Mucosa of rectum (tissue), 2 donors: ENCODE measurements around the gene BCL2L11.
A peak's percentile ranks its signal among the peaks of the same experiment; 100 is the strongest.

ENCODE experiments used
- H3K27ac ChIP-seq, 2 donors: one replicate each; pipeline ENCODE4 v1.7.0; 2013; ENCODE audit warnings: inconsistent platforms in 2 of 2, low read depth in 2 of 2, low read length in 2 of 2
- H3K27me3 ChIP-seq, 2 donors: one replicate each; pipeline ENCODE4 v1.7.0; 2013; ENCODE audit warnings: low read length in 2 of 2; ENCODE audit not compliant: control insufficient read depth in 2 of 2, insufficient read depth in 2 of 2
- H3K36me3 ChIP-seq, 2 donors: one replicate each; pipeline ENCODE4 v1.7.0; 2013; ENCODE audit warnings: low read length in 2 of 2; ENCODE audit not compliant: control insufficient read depth in 2 of 2, insufficient read depth in 2 of 2
- H3K4me1 ChIP-seq, 2 donors: one replicate each; pipeline ENCODE4 v1.7.0; 2013; ENCODE audit warnings: low read length in 2 of 2, mild to moderate bottlenecking in 1 of 2; ENCODE audit not compliant: control insufficient read depth in 2 of 2, insufficient read depth in 2 of 2
- H3K4me3 ChIP-seq, 2 donors: one replicate each; pipeline ENCODE4 v1.7.0; 2013; ENCODE audit warnings: low read length in 2 of 2
- H3K9ac ChIP-seq, 2 donors: one replicate each; pipeline ENCODE4 v1.7.0; 2013; ENCODE audit warnings: low read length in 2 of 2, low read depth in 1 of 2, mild to moderate bottlenecking in 1 of 2
- H3K9me3 ChIP-seq, 2 donors: one replicate each; pipeline ENCODE4 v1.7.0; 2013; ENCODE audit warnings: low read length in 2 of 2; ENCODE audit not compliant: control insufficient read depth in 2 of 2
- donor health status: healthy.
- donor health status: Normal muscosa, but diverticular disease.

BCL2L11 gene

DNA sequence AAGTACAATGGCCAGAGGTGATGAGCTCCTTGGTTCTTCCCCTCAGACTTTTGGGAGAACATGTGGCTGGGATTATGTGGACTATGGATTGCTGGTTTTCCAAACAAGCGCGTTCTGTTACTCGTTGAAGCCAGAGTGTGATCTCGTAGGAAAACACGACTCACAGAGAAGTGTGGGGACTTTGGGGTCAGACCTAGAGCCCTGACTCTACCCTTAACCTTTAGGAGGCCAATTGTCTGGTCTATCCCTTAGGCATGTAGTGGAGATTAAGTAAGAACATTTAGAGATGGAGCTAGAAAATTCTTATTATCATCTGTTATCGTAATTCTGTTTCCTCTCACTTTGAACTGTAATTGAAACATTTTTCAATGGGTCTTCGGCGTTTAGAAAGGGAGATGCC, 35.8 kb downstream of the BCL2L11 start:
- peaks cover 0 to 3% of the 10 kb centered on the region in 2 donors for H3K4me1 ChIP-seq
- H3K9me3 ChIP-seq = no peaks in the 10 kb centered on the region
- peaks cover 43 to 55% of the 10 kb centered on the region in 2 donors for H3K36me3 ChIP-seq
- H3K4me3 ChIP-seq = no peak overlapping the region
- H3K9ac ChIP-seq = no peak overlapping the region
- H3K27ac ChIP-seq = no peak overlapping the region
- H3K27me3 ChIP-seq = no peaks in the 10 kb centered on the region

DNA sequence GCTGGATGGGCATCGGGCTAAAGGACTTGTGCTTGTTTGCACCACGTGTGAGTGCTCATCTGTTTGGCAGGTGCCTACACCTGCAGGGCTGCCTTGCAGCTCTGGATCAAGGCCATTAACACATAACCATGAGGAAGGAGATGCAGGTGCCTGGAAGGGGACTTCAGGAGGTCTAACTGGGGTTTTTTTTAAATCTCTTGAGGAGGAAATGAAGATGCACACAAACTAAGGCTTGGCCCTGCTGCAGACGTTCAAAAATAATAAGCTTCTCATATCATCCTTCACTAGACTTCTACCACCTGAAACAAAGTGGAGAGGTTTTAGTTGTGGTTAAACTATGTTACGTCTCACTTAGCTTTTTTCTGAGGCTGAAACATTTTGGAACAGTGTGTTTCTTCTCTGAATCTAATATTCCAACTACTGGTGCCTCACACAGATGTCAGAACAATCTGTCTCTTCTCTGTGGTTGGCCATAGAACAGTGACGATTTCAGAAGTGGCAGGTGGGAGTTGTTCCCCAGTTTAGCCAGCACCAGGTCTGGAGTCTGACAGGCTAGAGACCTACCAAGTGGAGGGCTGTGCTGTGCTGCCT, 36.5 kb downstream of the BCL2L11 start:
- Histone ChIP-seq H3K36me3 (peaks cover 36 to 49% of the 10 kb centered on the region in 2 donors), H3K27me3 (no peaks in the 10 kb centered on the region), H3K4me3 (no peak overlapping the region), H3K9ac (no peak overlapping the region), H3K27ac (peak overlapping the region in 1 of 2 donors; percentile 22), H3K9me3 (no peaks in the 10 kb centered on the region), H3K4me1 (peaks cover 0 to 3% of the 10 kb centered on the region in 2 donors)

DNA sequence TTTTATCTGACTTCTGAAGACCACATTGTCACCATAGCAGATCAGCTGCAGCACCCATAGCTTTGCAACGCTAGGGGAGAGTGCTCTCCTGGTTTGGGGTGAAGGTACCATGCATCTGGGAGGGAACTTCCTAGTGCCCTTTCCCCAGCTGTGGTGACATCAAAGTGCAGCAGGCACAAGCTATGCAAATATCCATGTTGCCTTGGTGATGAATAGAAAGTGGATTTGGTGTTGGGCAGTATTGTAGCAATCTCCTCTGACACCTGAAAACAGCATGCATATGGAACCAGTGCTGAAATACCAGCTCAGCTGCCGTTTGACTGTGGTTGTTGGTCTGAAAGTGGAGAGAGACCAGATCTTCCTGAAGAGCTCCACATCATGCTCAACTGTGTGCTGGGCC, 37.1 kb downstream of the BCL2L11 start:
- H3K27me3 ChIP-seq = no peaks in the 10 kb centered on the region
- peak overlapping the region in 1 of 2 donors; percentile 22 for H3K27ac ChIP-seq
- H3K9ac ChIP-seq = no peak overlapping the region
- H3K4me1 ChIP-seq = peaks cover 3 to 5% of the 10 kb centered on the region in 2 donors
- H3K9me3 ChIP-seq = no peaks in the 10 kb centered on the region
- no peak overlapping the region for H3K4me3 ChIP-seq
- H3K36me3 ChIP-seq = peaks cover 31 to 43% of the 10 kb centered on the region in 2 donors

DNA sequence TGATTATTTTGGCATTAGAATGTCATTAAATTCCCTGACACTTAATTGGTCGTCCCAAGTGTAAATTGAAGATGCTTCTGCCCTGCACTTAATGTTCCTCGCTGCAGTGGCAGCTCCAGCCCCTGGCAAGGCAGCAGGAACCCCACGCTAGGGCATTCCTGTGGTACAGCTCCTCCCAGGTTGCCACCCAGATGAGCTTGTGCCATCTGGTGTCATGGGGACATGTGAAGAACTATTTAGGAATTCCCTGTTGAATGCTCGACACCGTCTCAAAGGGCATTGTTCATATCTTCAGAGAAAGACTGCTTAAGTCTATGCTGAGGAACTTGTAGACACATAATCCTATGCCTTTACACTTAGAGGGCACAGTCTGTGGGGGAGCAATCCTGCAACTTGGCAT, 38.9 kb downstream of the BCL2L11 start:
- no peaks in the 10 kb centered on the region for H3K9me3 ChIP-seq
- no peak overlapping the region for H3K4me3 ChIP-seq
- no peaks in the 10 kb centered on the region for H3K27me3 ChIP-seq
- no peak overlapping the region for H3K27ac ChIP-seq
- no peak overlapping the region for H3K9ac ChIP-seq
- H3K4me1 ChIP-seq = peaks cover 3 to 9% of the 10 kb centered on the region in 2 donors
- peaks cover 26 to 35% of the 10 kb centered on the region in 2 donors for H3K36me3 ChIP-seq

DNA sequence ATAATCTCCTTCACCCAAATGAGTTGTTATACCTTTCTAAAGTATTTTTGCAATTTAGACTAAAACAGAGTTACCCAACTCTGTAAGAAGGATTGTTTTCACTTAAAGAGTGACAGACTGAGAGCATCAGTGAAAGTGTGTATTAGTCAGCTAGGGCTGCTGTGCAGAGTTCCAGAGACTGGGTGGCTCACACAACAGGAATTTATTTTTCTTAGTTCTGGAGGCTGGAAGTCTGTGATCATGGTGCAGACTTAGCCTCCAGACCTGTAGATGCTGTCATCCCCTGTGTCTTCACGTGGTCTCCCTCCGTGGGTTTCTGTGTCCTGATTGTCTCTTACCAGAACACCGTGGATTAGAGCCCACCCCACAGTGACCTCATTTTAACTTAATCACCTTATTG, 40.0 kb downstream of the BCL2L11 start:
- H3K9ac ChIP-seq = no peak overlapping the region
- H3K4me1 ChIP-seq = peaks cover 3 to 9% of the 10 kb centered on the region in 2 donors
- no peak overlapping the region for H3K27ac ChIP-seq

DNA sequence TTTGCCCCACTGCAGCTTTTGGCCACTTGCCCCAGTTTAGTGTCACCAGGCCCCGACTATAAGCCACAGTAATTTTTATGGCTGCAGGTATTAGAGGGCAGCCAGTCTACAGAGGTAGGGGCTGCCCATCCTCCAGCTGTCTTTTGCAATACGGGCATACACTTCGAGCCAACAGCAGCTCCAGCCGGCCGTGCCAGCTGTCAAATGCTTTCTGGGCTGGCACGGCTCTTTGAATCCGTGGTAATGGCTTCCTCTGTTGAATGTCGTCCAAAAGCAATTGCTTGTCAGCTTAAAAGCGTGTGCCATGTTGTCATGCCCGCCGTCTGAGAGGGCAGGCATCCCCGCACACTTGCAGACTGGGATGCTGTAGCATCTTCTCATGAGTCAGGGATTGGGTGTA, 41.3 kb downstream of the BCL2L11 start:
- no peak overlapping the region for H3K4me3 ChIP-seq

More for the DNA sequence above, 40.0 kb downstream of the BCL2L11 start:
- H3K4me3 ChIP-seq = no peak overlapping the region
- no peaks in the 10 kb centered on the region for H3K9me3 ChIP-seq
- H3K36me3 ChIP-seq = peaks cover 29 to 35% of the 10 kb centered on the region in 2 donors
- no peaks in the 10 kb centered on the region for H3K27me3 ChIP-seq

DNA sequence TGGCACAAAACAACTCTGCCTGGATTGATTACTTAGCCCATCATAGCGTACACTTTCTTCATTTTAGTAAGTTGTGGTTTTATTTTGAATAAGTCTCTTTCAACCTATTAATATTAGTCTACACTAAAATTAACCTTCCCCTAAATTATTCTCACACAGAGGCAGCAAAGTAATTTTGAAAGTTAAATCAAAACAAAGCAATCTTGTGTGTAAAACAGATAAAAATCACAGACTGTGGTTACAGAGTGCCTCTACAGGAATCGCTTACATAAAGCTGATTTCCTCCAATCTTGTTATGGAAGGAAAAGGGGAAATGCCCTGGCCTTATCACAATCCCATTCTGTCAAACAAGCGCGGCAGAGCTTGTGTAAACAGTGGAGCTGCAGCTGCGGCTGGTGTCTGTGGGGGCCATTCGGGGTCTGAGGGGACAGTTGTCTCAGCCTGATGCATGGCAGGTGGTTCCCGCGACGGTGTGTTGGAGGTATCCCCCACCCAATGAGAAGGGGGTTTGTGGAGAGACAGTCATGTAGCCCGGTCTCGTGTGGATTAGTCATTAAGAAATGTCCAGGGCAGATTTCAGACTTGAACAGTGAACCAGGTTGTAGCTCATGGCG, 42.1 kb downstream of the BCL2L11 start:
- no peak overlapping the region for H3K27ac ChIP-seq
- no peaks in the 10 kb centered on the region for H3K27me3 ChIP-seq
- peaks cover 24 to 32% of the 10 kb centered on the region in 2 donors for H3K36me3 ChIP-seq
- peaks cover 3 to 10% of the 10 kb centered on the region in 2 donors for H3K4me1 ChIP-seq
- no peaks in the 10 kb centered on the region for H3K9me3 ChIP-seq
- H3K9ac ChIP-seq = no peak overlapping the region
- no peak overlapping the region for H3K4me3 ChIP-seq

More for the DNA sequence above, 41.3 kb downstream of the BCL2L11 start:
- Histone ChIP-seq H3K9ac (no peak overlapping the region), H3K4me1 (peaks cover 3 to 9% of the 10 kb centered on the region in 2 donors), H3K27me3 (no peaks in the 10 kb centered on the region), H3K9me3 (no peaks in the 10 kb centered on the region), H3K36me3 (peaks cover 30% of the 10 kb centered on the region in 2 donors), H3K27ac (no peak overlapping the region)

DNA sequence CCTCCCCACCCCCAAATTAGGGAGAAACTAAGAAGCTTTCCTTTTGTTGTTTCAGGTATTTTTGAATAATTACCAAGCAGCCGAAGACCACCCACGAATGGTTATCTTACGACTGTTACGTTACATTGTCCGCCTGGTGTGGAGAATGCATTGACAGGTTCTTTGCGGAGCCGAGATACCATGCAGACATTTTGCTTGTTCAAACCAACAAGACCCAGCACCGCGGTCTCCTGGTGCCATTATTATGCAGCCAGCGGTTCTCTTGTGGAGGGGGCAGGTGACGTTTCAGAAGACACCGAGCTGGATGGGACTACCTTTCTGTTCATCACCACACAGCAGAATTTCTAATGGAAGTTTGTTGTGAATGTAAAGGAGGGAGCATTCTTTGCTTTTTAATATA, 43.4 kb downstream of the BCL2L11 start:
- peaks cover 0 to 18% of the 10 kb centered on the region in 2 donors for H3K4me1 ChIP-seq
- H3K4me3 ChIP-seq = no peak overlapping the region
- H3K27ac ChIP-seq = no peak overlapping the region
- H3K36me3 ChIP-seq = peaks cover 17 to 27% of the 10 kb centered on the region in 2 donors
- no peaks in the 10 kb centered on the region for H3K27me3 ChIP-seq
- H3K9me3 ChIP-seq = no peaks in the 10 kb centered on the region
- no peak overlapping the region for H3K9ac ChIP-seq

DNA sequence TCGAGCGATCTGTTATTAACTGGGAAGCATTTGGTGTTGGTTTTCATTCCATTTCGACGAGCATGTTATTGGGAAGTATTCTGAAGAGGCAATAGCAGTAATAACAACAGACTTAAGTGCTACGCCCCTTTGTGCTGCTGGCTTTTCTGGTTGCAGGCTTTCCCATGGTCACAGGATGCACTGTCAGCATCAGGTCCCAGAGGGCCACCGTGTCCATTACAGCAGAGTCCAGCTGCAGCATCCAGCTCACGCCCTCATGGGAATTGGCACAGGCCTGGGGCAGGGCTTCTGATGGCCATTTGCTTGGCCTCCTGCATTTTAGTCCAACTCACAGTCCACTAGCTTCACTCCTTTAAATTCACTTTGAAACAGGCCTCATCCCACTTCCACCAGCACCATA, 44.4 kb downstream of the BCL2L11 start:
- Histone ChIP-seq H3K9me3 (no peaks in the 10 kb centered on the region), H3K4me1 (peaks cover 0 to 18% of the 10 kb centered on the region in 2 donors), H3K27me3 (no peaks in the 10 kb centered on the region), H3K4me3 (no peak overlapping the region), H3K9ac (no peak overlapping the region), H3K27ac (no peak overlapping the region), H3K36me3 (peaks cover 13 to 26% of the 10 kb centered on the region in 2 donors)

DNA sequence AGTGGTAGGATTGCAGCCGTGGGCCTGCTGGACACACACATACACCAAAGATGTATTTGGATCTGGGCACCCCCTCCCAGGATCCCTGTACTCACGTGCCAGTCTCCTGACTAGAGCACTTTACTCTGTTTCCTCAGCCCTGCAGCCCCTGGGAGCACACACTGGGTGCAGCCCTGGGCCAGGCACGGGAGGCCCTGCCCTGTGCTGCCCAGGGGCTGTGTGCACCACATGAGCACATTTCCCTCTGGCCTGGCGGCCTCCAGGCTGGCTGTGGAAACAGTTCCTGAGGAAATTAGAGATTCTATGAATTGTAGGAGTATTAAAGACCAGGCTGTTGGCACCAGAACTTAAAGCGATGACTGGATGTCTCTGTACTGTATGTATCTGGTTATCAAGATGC, 45.4 kb downstream of the BCL2L11 start:
- Histone ChIP-seq H3K27ac (no peak overlapping the region), H3K4me3 (no peak overlapping the region), H3K27me3 (no peaks in the 10 kb centered on the region), H3K9ac (no peak overlapping the region), H3K9me3 (no peaks in the 10 kb centered on the region), H3K4me1 (peaks cover 0 to 18% of the 10 kb centered on the region in 2 donors), H3K36me3 (peaks cover 13 to 23% of the 10 kb centered on the region in 2 donors)
